Measurements from ENCODE around the gene GPD2. TPM values are rescaled to one million over a fixed set of nuclear protein-coding genes. Genes with fewer than 3 reads are reported as not detected.
A peak's percentile ranks its signal among the peaks of the same experiment; 100 is the strongest.
"Not testable (repeated sequence)": the region's sequence is repeated elsewhere in the genome, so short reads cannot be mapped to it uniquely, and the experiment has no call there.

Gene GPD2
- total RNA-seq, 1 experiment from 2014 or later: 49.7 TPM

- DNase-seq: no peak
- no peak overlapping the region for H3K4me3 ChIP-seq (ENCODE audit: insufficient read depth, low read depth, low read length)
- no peaks in the 10 kb centered on the region for H3K27me3 ChIP-seq (ENCODE audit: control insufficient read depth, insufficient read depth, low read length)
- H3K36me3 ChIP-seq (replicated peaks; ENCODE audit: control insufficient read depth, insufficient read depth, low read length): no peaks in the 10 kb centered on the region
Measured at GRCh38 chr2:156592809-156593593, 156.8 kb downstream of the GPD2 start.

- no peaks in the 10 kb centered on the region for H3K27me3 ChIP-seq (ENCODE audit: control insufficient read depth, insufficient read depth, low read length)
- no peak for DNase-seq
- H3K4me3 ChIP-seq (ENCODE audit: insufficient read depth, low read depth, low read length): no peak overlapping the region
- H3K36me3 ChIP-seq (replicated peaks; ENCODE audit: control insufficient read depth, insufficient read depth, low read length): no peaks in the 10 kb centered on the region
Measured at GRCh38 chr2:156593594-156593921, 157.4 kb downstream of the GPD2 start.

- Histone ChIP-seq H3K36me3 (replicated peaks; ENCODE audit: control insufficient read depth, insufficient read depth, low read length) (no peaks in the 10 kb centered on the region), H3K4me3 (ENCODE audit: insufficient read depth, low read depth, low read length) (no peak overlapping the region), H3K27me3 (ENCODE audit: control insufficient read depth, insufficient read depth, low read length) (no peaks in the 10 kb centered on the region)
- DNase-seq: no peak
Measured at GRCh38 chr2:156598563-156598962, 162.4 kb downstream of the GPD2 start.

GRCh38 chr2:156600196-156600595 lies 164.0 kb downstream of the GPD2 start:
- Histone ChIP-seq H3K4me3 (ENCODE audit: insufficient read depth, low read depth, low read length) (no peak overlapping the region), H3K36me3 (replicated peaks; ENCODE audit: control insufficient read depth, insufficient read depth, low read length) (no peaks in the 10 kb centered on the region), H3K27me3 (ENCODE audit: control insufficient read depth, insufficient read depth, low read length) (no peaks in the 10 kb centered on the region)
- no peak for DNase-seq

GRCh38 chr2:156601855-156602551 lies 165.8 kb downstream of the GPD2 start:
- no peak for DNase-seq
- Histone ChIP-seq H3K36me3 (replicated peaks; ENCODE audit: control insufficient read depth, insufficient read depth, low read length) (no peaks in the 10 kb centered on the region), H3K27me3 (ENCODE audit: control insufficient read depth, insufficient read depth, low read length) (no peaks in the 10 kb centered on the region), H3K4me3 (ENCODE audit: insufficient read depth, low read depth, low read length) (no peak overlapping the region)

GRCh38 chr2:156602552-156602933 lies 166.4 kb downstream of the GPD2 start:
- Histone ChIP-seq H3K36me3 (replicated peaks; ENCODE audit: control insufficient read depth, insufficient read depth, low read length) (no peaks in the 10 kb centered on the region), H3K4me3 (ENCODE audit: insufficient read depth, low read depth, low read length) (no peak overlapping the region), H3K27me3 (ENCODE audit: control insufficient read depth, insufficient read depth, low read length) (no peaks in the 10 kb centered on the region)
- no peak for DNase-seq

- DNase-seq: no peak
- no peaks in the 10 kb centered on the region for H3K36me3 ChIP-seq (replicated peaks; ENCODE audit: control insufficient read depth, insufficient read depth, low read length)
- no peak overlapping the region for H3K4me3 ChIP-seq (ENCODE audit: insufficient read depth, low read depth, low read length)
- H3K27me3 ChIP-seq (ENCODE audit: control insufficient read depth, insufficient read depth, low read length): no peaks in the 10 kb centered on the region
Measured at GRCh38 chr2:156615836-156616322, 179.7 kb downstream of the GPD2 start.

DNA sequence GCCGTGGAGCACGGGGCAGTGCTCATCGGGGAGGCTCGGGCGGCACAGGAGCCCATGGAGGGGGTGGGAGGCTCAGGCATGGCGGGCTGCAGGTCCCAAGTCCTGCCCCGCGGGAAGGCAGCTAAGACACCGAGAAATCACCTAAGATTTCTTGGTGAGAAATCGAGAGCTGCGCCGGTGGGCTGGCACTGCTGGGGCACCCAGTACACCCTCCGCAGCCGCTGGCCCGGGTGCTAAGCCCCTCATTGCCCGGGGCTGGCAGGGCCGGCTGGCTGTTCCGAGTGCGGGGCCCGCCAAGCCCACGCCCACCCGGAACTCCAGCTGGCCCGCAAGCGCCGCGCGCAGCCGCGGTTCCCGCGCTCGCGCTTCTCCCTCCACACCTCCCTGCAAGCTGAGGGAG lies 181.9 kb downstream of the GPD2 start:
- H3K4me3 ChIP-seq (ENCODE audit: insufficient read depth, low read depth, low read length); DNase-seq; H3K27me3 ChIP-seq (ENCODE audit: control insufficient read depth, insufficient read depth, low read length); H3K36me3 ChIP-seq (replicated peaks; ENCODE audit: control insufficient read depth, insufficient read depth, low read length): not testable (repeated sequence)

DNA sequence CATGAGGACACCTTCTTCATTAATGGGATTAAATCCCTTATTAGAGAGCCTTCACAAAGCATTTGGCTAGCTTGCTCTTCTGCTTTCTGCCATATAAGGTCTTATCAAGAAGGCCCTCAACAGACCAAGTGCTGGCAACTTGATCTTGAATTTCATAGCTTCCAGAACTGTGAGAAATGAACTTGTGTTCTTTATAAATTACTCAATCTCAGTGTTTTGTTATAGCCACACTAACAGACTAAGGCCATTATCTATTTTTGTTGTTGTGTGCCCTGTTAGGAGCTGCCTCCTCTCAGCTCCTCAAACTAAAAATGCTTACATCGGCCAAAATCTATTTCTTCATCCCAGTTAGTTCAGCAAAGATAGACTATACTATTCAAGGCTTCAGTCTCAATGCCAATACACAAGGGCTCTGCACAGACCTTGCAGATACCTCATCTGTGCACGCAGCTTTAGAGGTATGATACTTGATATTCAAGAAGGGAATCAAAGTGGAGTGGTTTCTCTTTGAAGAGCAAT lies 182.9 kb downstream of the GPD2 start:
- no peak for DNase-seq
- Histone ChIP-seq H3K36me3 (replicated peaks; ENCODE audit: control insufficient read depth, insufficient read depth, low read length) (no peaks in the 10 kb centered on the region), H3K4me3 (ENCODE audit: insufficient read depth, low read depth, low read length) (no peak overlapping the region), H3K27me3 (ENCODE audit: control insufficient read depth, insufficient read depth, low read length) (no peaks in the 10 kb centered on the region)

DNA sequence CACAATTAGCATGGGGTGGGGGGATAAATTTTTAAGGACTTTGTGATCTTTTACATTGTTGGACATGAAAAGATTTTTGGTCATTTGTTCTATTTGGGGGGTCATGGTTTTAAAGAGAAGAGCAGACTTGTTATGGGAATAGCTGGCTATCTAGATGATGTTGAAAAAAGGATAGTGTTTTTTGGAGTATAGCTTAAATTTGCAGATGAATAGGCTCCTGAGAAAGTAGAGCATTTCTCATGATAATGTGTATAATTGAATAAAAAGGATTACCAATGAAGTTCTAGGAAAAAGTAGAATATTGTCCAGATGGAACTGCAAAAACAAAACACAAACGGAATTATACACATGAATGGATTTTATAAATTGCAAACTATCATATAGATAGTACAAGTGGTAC lies 186.3 kb downstream of the GPD2 start:
- Histone ChIP-seq H3K4me3 (ENCODE audit: insufficient read depth, low read depth, low read length) (no peak overlapping the region), H3K27me3 (ENCODE audit: control insufficient read depth, insufficient read depth, low read length) (no peaks in the 10 kb centered on the region), H3K36me3 (replicated peaks; ENCODE audit: control insufficient read depth, insufficient read depth, low read length) (no peaks in the 10 kb centered on the region)
- DNase-seq: no peak

DNA sequence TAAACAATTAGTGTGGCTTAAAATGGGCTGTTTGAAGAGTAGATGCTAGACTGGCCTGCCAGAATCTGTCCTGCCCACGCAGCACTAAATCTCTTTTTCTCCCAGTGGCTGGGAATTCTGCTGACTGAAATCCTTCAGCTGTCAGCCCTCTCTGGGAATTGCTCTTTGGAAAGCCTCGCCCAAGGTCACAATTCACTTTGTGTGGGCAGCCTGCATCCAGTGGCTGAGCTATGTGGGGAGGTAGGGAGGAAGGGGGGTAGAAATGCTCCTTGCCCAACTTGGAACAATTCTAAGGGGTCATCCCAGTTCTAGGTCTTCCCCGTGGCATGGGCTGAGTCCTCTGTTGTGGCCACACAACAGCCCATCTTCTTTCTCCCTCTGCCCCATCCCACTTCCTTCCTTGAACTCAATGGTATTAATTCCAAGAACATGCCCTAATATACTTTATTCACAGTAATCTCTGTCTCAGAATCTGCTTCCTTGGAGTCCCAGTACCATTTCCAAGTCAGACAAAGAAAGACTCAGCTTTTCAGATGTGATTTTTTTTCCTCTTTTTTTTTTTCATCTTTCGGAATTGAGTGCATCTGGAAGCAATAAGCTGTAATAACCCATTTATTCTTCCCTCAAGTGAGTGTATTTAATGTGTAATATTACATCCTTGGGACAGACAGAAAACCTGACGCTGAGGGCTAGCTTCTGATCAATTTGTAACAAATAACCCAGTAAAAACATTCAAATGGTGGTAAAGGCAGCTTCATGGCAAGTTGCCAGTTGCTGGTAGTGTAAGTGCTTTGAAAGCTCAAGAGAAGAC lies 189.4 kb downstream of the GPD2 start:
- H3K27me3 ChIP-seq (ENCODE audit: control insufficient read depth, insufficient read depth, low read length): no peaks in the 10 kb centered on the region
- DNase-seq: no peak
- no peaks in the 10 kb centered on the region for H3K36me3 ChIP-seq (replicated peaks; ENCODE audit: control insufficient read depth, insufficient read depth, low read length)
- H3K4me3 ChIP-seq (ENCODE audit: insufficient read depth, low read depth, low read length): no peak overlapping the region

DNA sequence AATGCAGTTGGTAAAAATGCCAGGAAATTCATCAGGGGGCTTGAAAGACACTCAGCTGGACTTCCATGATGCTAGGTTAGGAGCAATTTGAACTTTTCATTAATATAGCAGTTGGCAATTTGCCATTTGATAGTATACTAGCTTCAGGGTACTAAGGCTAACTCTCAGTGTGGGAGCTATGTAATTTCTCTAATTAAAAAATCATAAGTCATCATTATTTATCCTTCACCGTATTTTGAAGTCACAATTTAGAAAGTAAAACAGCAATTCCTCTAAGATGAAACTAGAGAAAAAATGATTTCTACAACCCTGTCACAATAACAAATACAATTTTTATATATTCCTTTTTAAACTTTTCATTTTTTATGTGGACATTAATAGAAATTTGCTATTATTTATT lies 190.8 kb downstream of the GPD2 start:
- no peaks in the 10 kb centered on the region for H3K36me3 ChIP-seq (replicated peaks; ENCODE audit: control insufficient read depth, insufficient read depth, low read length)
- H3K27me3 ChIP-seq (ENCODE audit: control insufficient read depth, insufficient read depth, low read length): no peaks in the 10 kb centered on the region
- no peak for DNase-seq
- H3K4me3 ChIP-seq (ENCODE audit: insufficient read depth, low read depth, low read length): no peak overlapping the region

DNA sequence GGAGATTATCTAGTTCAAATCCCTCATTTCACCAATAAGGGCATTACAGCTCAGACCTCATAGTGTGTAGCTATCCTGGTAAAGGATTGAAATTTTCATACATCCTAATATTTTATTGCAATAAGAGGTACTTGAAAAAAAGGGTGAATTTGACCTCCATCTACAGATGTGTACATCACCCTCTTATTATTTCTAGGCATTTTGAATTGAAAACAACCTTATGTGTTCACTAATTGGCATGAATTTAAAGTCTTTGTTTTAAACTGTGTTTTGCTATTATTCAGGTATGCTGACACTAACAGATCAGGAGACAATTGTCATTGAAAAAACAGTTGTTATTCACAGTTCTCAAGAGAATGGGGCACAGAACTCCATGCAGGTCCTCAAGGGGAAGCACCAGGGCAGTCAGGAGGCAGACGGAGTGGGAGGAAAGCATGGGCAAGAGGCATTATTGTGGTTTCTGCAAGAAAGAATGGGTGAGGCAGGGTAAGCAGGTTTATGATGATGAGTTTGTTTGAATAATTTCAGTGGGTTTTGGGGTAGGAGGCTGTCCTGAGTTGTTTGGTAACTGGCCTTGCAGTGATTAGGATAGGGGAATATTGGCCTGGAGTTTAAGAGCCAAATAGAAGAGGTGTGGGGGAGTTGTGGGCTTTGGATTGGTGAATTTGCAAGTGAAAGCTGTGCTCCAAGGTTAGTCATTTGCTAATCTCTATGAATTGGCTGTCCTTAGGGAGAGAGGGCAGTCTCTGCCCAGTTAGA lies 194.6 kb downstream of the GPD2 start:
- H3K27me3 ChIP-seq (ENCODE audit: control insufficient read depth, insufficient read depth, low read length): no peaks in the 10 kb centered on the region
- no peaks in the 10 kb centered on the region for H3K36me3 ChIP-seq (replicated peaks; ENCODE audit: control insufficient read depth, insufficient read depth, low read length)
- no peak overlapping the region for H3K4me3 ChIP-seq (ENCODE audit: insufficient read depth, low read depth, low read length)
- DNase-seq: peak; percentile 48

DNA sequence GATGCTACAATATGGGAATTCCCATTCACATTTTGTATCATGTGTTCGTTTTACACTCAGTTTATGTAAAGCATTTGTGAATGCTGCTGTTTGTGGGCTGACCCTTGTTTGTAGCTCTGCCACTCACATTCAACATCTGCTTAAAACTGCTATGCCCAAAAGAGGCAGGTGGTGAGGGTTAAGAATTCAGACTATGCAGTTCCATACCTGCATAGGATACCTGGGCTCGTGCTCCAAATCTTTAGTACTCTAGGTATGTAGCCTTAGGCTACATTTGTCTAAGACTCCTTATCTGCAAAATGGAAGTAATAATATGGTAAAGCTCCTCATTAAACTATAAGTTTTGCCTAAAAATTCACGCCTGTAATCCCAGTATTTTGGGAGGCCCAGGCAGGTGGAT lies 199.5 kb downstream of the GPD2 start:
- H3K36me3 ChIP-seq (replicated peaks; ENCODE audit: control insufficient read depth, insufficient read depth, low read length): no peaks in the 10 kb centered on the region
- no peak overlapping the region for H3K4me3 ChIP-seq (ENCODE audit: insufficient read depth, low read depth, low read length)
- no peaks in the 10 kb centered on the region for H3K27me3 ChIP-seq (ENCODE audit: control insufficient read depth, insufficient read depth, low read length)
- DNase-seq: no peak

Data from H7 (cell line).